Caco-2 (cell line): ENCODE measurements around the gene SLC46A2. TPM values are rescaled to one million over a fixed set of nuclear protein-coding genes. Genes with fewer than 3 reads are reported as not detected.

Experiments used
- BruUV-seq: library from RNA; stranded (reverse); fragments of 400-500 nt; replicated peaks from 2 replicates; lab custom pipeline; 2021; lab: Mats Ljungman, UMichigan
- CTCF ChIA-PET: fragments of 300-600 bp; sonication (Branson Sonifier 250); formaldehyde crosslinking; loops from one replicate; lab custom pipeline; 2022; ENCODE audit warnings: antibody characterized with exemption; lab: Charles Lee
- POLR2A ChIA-PET: fragments of 300-600 bp; sonication (Branson Sonifier 250); formaldehyde crosslinking; loops from one replicate; lab custom pipeline; 2022; ENCODE audit warnings: antibody characterized with exemption; lab: Charles Lee
- DNase-seq, 2 experiments: peaks; one replicate each; pipeline versions ENCODE4 v3.0.0 to v3.0.0-alpha.2; 2020 to 2022
- H3K27me3 ChIP-seq: replicated peaks from 2 replicates; pipeline ENCODE4 v1.6.0; 2011; ENCODE audit warnings: low read length; ENCODE audit not compliant: control insufficient read depth, insufficient read depth
- H3K36me3 ChIP-seq: 2 replicates; pipeline ENCODE4 v1.5.1; 2011; ENCODE audit warnings: low read length; ENCODE audit not compliant: control insufficient read depth, insufficient read depth
- H3K4me1 ChIP-seq: fragments of 250-450 bp; sonication (Bioruptor Pico); 2 replicates; pipeline ENCODE4 v1.5.1; 2020; ENCODE audit warnings: mild to moderate bottlenecking
- H3K4me3 ChIP-seq: 2 replicates; pipeline ENCODE4 v1.5.1; 2011; ENCODE audit warnings: low read depth, mild to moderate bottlenecking, control low read depth, low read length
- H3K9me3 ChIP-seq: fragments of 250-450 bp; sonication (Bioruptor Pico); 2 replicates; pipeline ENCODE4 v1.5.1; 2020; ENCODE audit warnings: mild to moderate bottlenecking, moderate library complexity
- H3K27ac Mint-ChIP-seq: one replicate; pipeline ENCODE4 v1.8.0; 2022; ENCODE audit warnings: mixed read lengths; ENCODE audit not compliant: unreplicated experiment
- H3K27me3 Mint-ChIP-seq: one replicate; pipeline ENCODE4 v1.8.0; 2022; ENCODE audit warnings: mixed read lengths; ENCODE audit not compliant: insufficient read depth, unreplicated experiment
- H3K36me3 Mint-ChIP-seq: one replicate; pipeline ENCODE4 v1.8.0; 2022; ENCODE audit warnings: mild to moderate bottlenecking, mixed read lengths; ENCODE audit not compliant: insufficient read depth, unreplicated experiment
- H3K4me1 Mint-ChIP-seq: one replicate; pipeline ENCODE4 v1.8.0; 2022; ENCODE audit warnings: low read depth, mixed read lengths; ENCODE audit not compliant: unreplicated experiment
- H3K4me3 Mint-ChIP-seq: one replicate; pipeline ENCODE4 v1.8.0; 2022; ENCODE audit warnings: mild to moderate bottlenecking, moderate library complexity, mixed read lengths; ENCODE audit not compliant: unreplicated experiment
- H3K9me3 Mint-ChIP-seq: one replicate; pipeline ENCODE4 v1.8.0; 2022; ENCODE audit warnings: mixed read lengths; ENCODE audit not compliant: unreplicated experiment
- intact Hi-C: fragments of 100-400 bp; cut with micrococcal nuclease; formaldehyde crosslinking; loops from one replicate; pipeline ENCODE4 v1.10.0; 2022; ENCODE audit not compliant: unreplicated experiment
- total RNA-seq: library from RNA; stranded (reverse); gene quantifications from 2 replicates; pipeline ENCODE4 v1.2.3, GENCODE V29; 2022
- TF ChIP-seq, protein P1 (sequence below), 2 experiments: fragments of 200-600 bp in 1 of 2; IDR thresholded peaks; 1 replicate in 1 of 2; 2 replicates in 1 of 2; pipeline versions ENCODE4 v1.5.1 to v1.8.0; 2011 to 2022; ENCODE audit warnings: antibody characterized with exemption in 1 of 2, control low read depth in 1 of 2, inconsistent platforms in 1 of 2, low read depth in 1 of 2, low read length in 1 of 2, mild to moderate bottlenecking in 1 of 2, moderate library complexity in 1 of 2; ENCODE audit not compliant: insufficient read depth in 1 of 2, severe bottlenecking in 1 of 2, unreplicated experiment in 1 of 2

Gene SLC46A2
- total RNA-seq, 1 experiment from 2014 or later = not detected

- intact Hi-C loops = no loop called here
- TF ChIP-seq, protein P1, sequence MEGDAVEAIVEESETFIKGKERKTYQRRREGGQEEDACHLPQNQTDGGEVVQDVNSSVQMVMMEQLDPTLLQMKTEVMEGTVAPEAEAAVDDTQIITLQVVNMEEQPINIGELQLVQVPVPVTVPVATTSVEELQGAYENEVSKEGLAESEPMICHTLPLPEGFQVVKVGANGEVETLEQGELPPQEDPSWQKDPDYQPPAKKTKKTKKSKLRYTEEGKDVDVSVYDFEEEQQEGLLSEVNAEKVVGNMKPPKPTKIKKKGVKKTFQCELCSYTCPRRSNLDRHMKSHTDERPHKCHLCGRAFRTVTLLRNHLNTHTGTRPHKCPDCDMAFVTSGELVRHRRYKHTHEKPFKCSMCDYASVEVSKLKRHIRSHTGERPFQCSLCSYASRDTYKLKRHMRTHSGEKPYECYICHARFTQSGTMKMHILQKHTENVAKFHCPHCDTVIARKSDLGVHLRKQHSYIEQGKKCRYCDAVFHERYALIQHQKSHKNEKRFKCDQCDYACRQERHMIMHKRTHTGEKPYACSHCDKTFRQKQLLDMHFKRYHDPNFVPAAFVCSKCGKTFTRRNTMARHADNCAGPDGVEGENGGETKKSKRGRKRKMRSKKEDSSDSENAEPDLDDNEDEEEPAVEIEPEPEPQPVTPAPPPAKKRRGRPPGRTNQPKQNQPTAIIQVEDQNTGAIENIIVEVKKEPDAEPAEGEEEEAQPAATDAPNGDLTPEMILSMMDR (IDR thresholded peaks at IDR 0.05; ENCODE audit: insufficient read depth in 1 of 2, low read depth in 1 of 2, low read length in 1 of 2, severe bottlenecking in 1 of 2, unreplicated experiment in 1 of 2) = no peak
- Histone ChIP-seq H3K4me1 (no peaks in the 10 kb centered on the region), H3K9me3 (no peaks in the 10 kb centered on the region), H3K27me3 (no peaks in the 10 kb centered on the region), H3K36me3 (no peaks in the 10 kb centered on the region), H3K4me3 (no peak overlapping the region)
- no peak for DNase-seq
- no peaks in the 10 kb centered on the region for H3K9me3 Mint-ChIP-seq
- H3K27me3 Mint-ChIP-seq = no peaks in the 10 kb centered on the region
- H3K27ac Mint-ChIP-seq = no peak overlapping the region
- no peak overlapping the region for H3K4me3 Mint-ChIP-seq
- H3K4me1 Mint-ChIP-seq = no peaks in the 10 kb centered on the region
- CTCF ChIA-PET = interaction anchor here (1.1 kb wide), 1 partner anchor 42 kb away, joined by 3 read pairs; no protein-coding TSS in a partner anchor
- H3K36me3 Mint-ChIP-seq = peaks cover 12% of the 10 kb centered on the region
- no TSS peak for BruUV-seq
- POLR2A ChIA-PET = no interaction called here
These were observed 30.2 kb downstream of the SLC46A2 start for GRCh38 chr9:112860451-112860850.

DNA sequence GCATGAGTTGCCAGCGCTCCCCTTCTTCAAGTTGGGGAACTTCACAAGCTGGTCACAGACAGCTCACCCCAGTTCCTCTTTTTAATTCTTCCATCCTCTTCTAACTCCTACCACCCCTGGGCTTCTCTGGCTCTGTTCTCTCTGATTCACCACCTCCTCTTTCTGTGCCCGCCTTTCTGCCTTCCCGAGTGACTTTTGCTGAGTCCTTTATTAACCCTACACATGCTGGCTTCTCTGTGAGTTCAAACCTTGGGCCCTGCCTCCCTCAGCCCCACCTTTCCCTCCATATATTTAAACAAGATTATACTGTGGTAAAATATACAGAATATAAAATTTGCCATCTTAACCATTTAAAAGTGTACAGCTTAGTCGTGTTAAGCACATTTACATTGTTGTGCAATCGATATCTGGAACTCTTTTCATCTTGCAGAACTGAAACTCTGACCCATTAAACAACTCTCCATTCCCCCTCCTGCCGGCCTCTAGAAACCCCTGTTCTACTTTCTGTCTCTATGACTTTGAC, 32.0 kb downstream of the SLC46A2 start:
- ChIA-PET POLR2A (no interaction called here), CTCF (no interaction called here)
- Mint-ChIP-seq H3K27me3 (no peaks in the 10 kb centered on the region), H3K4me3 (no peak overlapping the region), H3K27ac (no peak overlapping the region), H3K36me3 (peaks cover 12% of the 10 kb centered on the region), H3K9me3 (no peaks in the 10 kb centered on the region), H3K4me1 (no peaks in the 10 kb centered on the region)
- TF ChIP-seq, protein P1 (IDR thresholded peaks at IDR 0.05; ENCODE audit: insufficient read depth in 1 of 2, low read depth in 1 of 2, low read length in 1 of 2, severe bottlenecking in 1 of 2, unreplicated experiment in 1 of 2) = no peak
- no TSS peak for BruUV-seq
- no peaks in the 10 kb centered on the region for H3K4me1 ChIP-seq
- H3K9me3 ChIP-seq = no peaks in the 10 kb centered on the region
- H3K27me3 ChIP-seq = no peaks in the 10 kb centered on the region
- no peak overlapping the region for H3K4me3 ChIP-seq
- no peak for DNase-seq
- H3K36me3 ChIP-seq = no peaks in the 10 kb centered on the region
- intact Hi-C loops = no loop called here

- no peak overlapping the region for H3K4me3 Mint-ChIP-seq
- DNase-seq = no peak
- H3K36me3 Mint-ChIP-seq = peaks cover 12% of the 10 kb centered on the region
- ChIA-PET CTCF (interaction anchor here (1.0 kb wide), 1 partner anchor 45 kb away, joined by 5 read pairs; no protein-coding TSS in a partner anchor), POLR2A (no interaction called here)
- no TSS peak for BruUV-seq
- TF ChIP-seq, protein P1 (IDR thresholded peaks at IDR 0.05; ENCODE audit: insufficient read depth in 1 of 2, low read depth in 1 of 2, low read length in 1 of 2, severe bottlenecking in 1 of 2, unreplicated experiment in 1 of 2) = no peak
- Histone ChIP-seq H3K27me3 (no peaks in the 10 kb centered on the region), H3K9me3 (no peaks in the 10 kb centered on the region), H3K4me1 (no peaks in the 10 kb centered on the region), H3K4me3 (no peak overlapping the region), H3K36me3 (no peaks in the 10 kb centered on the region; the same call in 1 of the 2 replicates)
- no peaks in the 10 kb centered on the region for H3K4me1 Mint-ChIP-seq
- no peaks in the 10 kb centered on the region for H3K27me3 Mint-ChIP-seq
- H3K9me3 Mint-ChIP-seq = no peaks in the 10 kb centered on the region
- H3K27ac Mint-ChIP-seq = no peak overlapping the region
- intact Hi-C loops = no loop called here
These were observed 32.7 kb downstream of the SLC46A2 start for GRCh38 chr9:112858005-112858404.
